GM18870 (cell line): ENCODE data around the gene ALCAM.
"Not testable (repeated sequence)": the region's sequence is repeated elsewhere in the genome, so short reads cannot be mapped to it uniquely, and the experiment has no call there.

Source experiments
- ATAC-seq: cut with Tn5 transposase; IDR thresholded peaks from one replicate; pipeline ENCODE4 v1.9.1; 2021; ENCODE audit warnings: moderate library complexity; ENCODE audit not compliant: unreplicated experiment

Gene ALCAM

DNA sequence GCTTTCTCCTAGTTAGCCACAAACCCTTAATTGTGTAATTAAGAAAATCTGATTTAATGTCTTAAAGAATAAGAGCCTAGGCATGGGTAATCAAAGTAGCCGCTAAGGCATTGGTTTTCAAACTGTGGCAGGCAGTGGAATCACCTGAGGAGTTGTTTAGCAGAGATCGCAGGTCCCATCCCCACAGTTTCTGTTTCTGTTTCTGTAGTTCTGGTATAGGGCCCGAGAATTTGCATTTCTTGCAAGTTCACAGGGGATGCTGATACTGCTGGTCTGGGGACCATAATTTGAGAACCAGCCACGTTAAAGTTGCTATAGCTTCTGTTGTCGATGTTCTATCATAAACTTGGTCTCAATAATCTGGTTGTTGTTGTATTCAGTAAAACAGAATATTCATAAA, 204.3 kb downstream of the ALCAM start:
- ATAC-seq = no peak

GRCh38 chr3:105572501-105572900, 205.8 kb downstream of the ALCAM start:
- ATAC-seq = no peak

GRCh38 chr3:105579439-105579838, 212.7 kb downstream of the ALCAM start:
- ATAC-seq = no peak

GRCh38 chr3:105580296-105580965, 213.7 kb downstream of the ALCAM start:
- no peak for ATAC-seq

DNA sequence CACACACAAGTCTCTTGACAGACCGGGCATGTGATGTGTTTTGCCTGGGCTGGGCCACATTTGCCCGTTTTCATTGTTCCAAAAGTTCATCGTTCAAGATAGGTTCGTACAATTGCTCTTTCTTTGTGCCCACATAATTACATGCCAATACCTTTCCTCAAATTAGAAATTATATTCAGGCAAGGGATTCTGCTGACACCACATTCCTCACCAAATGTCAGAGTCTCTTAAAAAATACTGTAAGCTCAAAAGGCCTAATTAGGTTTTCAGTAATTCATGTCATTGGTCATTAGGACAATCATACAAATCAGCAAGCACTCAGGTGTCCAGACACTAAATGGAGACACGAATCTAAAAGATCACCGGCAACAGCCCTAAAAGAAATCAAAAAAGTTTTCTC, 215.3 kb downstream of the ALCAM start:
- ATAC-seq = no peak

DNA sequence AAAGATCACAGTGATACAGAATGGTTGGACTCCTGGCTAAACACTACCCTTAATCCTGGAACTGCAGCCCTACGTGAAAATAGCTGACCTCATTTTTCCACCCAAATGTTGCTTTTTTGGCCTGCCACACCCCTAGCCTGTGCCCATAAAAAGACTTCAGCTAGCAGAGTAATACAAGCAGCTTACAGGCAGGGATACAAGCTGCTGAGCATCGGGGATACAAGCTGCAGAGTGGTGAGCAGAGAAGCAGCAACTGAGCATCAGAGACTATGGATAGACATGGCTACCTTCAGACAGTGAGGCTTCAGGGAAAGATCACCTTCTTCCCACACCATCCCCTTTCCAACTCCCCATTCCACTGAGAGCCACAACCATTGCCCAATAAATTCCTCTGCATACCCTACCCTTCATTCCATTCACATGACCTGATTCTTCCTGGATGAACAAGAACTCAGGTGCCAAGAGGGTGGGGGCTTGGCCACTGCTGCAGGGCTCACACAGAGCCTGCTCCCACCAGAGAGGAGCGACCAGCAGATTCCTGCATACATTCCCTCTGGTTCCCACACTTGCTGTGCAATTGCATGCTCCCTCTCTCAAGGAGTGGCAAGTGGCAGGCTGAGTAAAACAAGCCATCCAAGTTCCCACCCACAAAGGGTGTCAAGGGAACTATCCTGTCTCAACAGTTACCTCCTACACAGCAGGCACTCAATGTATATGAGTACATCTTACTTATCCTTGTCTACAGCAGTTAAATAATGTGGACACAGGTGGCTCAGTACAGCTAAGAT, 217.5 kb downstream of the ALCAM start:
- no peak for ATAC-seq

DNA sequence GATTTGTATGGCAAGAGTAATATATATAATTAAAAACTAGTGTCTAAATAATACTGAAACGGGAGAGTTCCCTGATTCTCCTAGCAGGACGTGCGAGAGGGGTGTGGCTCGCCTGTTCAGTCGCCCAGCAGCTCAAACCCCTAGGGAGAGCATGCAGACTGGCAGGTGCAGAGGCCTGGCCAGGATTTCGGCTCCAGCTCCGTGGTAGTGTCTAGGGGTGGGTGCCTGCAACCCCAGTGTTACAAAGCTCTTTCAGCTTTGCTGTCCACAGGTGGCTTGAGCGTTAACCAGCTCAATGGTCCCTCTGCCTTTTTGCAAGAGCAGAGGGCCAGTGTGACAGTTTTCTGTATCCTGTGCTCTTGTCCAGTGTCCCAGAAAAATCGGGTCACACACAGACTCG, 226.6 kb downstream of the ALCAM start:
- no peak for ATAC-seq

DNA sequence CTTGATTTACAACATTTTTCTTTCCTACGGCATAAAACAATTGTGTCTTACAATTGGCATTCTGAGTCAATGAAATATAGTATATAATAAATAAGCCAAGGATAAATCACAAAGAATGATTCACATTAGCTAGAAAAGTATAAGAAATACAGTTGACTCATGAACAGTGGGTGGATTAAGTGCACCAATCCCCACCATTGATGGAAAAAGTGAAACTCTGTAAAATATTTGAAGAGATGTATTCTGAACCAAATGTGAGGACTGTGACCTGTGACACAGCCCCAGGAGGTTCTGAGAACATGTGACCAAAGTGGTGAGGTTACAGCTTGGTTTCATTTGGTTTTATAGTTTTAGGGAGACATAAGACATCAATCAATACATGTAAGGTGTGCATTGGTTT, 227.5 kb downstream of the ALCAM start:
- ATAC-seq = no peak

DNA sequence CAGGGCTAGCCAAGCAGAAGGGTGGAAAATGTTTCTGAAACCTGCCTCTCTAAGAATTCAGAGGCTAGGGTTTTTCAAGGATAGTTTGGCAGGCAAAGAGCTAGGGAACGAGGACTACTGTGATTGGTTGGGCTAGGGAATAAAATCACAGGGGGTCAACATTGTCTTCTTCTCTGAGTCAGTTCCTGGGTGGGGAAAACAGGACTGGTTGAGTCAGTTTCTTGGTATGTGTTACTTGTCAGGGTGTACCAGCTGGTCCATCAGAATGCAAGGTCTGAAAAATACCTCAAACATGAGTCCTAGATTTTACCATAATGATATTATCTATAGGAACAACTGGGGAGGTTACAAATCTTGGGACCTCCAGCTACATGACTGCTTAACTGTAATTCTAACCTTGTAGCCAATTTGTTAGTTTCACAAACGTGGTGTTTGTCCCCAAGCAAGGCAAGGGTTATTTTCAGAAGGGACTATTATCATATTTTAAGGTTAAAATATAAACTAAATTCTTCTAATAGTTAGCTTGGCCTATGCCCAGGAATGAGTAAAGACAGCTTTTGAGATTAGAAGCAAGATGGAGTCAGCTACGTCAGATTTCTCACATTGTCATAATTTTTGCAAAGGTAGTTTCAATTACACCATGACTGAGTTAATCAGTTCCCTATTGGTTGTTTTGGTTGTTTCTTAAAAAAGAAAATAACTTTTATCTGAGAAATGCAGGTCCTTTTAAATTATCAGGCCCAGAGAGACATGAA, 231.5 kb downstream of the ALCAM start:
- ATAC-seq = peak; percentile 61

DNA sequence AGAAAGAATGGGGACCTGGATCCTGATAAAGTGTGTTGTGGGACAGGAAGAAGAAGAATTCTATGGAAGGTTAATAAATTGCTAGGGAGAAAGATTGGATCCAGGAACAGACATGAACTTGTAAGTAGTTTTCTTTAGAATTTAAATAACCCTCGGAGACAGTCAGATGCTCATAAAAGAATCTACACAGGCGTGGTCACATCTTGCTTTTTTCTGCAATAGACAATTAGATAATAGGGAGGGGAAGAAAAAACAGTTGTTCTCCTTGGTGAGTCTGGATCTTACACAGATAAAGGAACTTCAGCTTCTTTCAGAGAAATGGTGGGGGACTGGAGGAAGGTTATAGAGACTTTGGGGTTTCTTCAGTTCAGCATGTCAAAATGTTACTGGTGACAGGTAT, 232.6 kb downstream of the ALCAM start:
- no peak for ATAC-seq

- not testable (repeated sequence) for ATAC-seq
Measured at GRCh38 chr3:105601756-105602155, 235.0 kb downstream of the ALCAM start.

DNA sequence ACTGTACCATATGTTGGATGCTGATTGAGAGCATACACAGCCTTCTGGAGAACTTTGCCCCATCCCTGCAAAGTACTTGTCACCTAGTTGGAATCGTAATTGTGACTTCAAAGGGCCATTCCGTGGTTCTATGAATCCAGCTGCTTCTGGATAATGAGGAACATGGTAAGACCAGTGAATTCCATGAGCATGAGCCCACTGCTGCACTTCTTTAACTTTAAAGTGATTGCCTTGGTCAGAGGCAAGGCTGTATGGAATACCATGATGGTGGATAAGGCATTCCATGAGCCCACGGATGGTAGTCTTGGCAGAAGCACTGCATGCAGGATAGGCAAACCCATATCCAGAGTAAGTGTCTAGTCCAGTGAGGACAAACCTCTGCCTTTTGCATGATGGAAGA, 235.6 kb downstream of the ALCAM start:
- ATAC-seq = not testable (repeated sequence)

DNA sequence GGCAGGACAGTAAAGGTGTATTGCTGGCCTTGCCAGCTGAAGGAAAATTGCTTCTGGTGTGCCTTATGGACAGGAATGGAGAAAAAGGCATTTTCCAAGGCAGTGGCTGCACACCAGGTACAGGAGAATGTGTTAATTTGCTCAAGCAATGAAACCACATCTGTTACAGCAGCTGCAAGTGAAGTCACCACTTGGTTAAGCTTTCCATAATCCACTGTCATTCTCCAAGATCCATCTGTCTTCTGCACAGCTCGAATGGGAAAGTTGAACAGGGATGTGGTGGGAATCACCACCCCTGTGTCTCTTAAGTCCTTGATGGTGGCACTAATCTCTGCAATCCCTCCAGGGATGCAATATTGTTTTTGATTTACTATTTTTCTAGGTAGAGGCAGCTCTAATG, 236.8 kb downstream of the ALCAM start:
- not testable (repeated sequence) for ATAC-seq

GRCh38 chr3:105606016-105606415, 239.3 kb downstream of the ALCAM start:
- no peak for ATAC-seq

GRCh38 chr3:105608623-105609022, 241.9 kb downstream of the ALCAM start:
- no peak for ATAC-seq

GRCh38 chr3:105610473-105610872, 243.8 kb downstream of the ALCAM start:
- no peak for ATAC-seq

DNA sequence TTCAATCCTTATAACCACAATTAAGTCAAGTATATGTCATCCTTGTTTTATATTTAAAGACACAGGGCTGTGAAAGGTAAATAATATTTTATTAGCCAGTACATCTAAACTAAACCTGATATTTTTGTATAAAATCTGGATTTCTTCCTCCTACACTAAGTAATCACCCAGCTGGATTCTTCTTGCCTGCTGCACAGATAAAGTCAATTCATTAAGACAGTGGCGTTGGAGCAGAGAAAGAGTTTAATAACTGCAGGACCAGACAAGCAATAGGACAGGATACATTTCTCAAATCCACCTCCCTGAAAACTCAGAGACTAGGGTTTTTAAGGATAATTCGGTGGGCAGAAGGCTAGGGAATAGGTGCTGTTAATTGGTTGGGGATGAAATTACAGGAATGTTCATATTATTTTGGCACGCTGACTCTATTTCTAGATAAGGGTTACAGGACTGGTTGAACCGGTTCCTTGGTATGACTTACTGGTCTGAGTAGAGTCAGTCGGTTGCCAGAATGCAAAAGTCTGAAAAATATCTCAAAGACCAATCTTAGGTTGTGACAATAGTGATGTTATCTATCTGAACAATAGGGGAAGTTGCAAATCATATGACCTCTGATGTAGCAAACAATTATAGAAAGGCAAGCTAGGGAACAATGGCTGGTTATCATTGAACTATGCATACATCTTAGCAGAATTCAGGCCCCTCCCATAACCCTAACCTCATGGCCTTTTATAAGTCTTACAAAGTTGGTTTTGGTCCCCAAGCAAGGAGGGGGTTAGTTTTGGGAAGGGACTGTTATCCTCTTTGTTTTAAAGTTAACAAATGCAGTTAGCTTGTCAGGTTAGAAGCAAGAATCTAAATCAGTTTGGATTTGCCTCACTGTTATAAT, 244.8 kb downstream of the ALCAM start:
- no peak for ATAC-seq

- ATAC-seq = no peak
Measured at GRCh38 chr3:105613120-105613519, 246.4 kb downstream of the ALCAM start.

DNA sequence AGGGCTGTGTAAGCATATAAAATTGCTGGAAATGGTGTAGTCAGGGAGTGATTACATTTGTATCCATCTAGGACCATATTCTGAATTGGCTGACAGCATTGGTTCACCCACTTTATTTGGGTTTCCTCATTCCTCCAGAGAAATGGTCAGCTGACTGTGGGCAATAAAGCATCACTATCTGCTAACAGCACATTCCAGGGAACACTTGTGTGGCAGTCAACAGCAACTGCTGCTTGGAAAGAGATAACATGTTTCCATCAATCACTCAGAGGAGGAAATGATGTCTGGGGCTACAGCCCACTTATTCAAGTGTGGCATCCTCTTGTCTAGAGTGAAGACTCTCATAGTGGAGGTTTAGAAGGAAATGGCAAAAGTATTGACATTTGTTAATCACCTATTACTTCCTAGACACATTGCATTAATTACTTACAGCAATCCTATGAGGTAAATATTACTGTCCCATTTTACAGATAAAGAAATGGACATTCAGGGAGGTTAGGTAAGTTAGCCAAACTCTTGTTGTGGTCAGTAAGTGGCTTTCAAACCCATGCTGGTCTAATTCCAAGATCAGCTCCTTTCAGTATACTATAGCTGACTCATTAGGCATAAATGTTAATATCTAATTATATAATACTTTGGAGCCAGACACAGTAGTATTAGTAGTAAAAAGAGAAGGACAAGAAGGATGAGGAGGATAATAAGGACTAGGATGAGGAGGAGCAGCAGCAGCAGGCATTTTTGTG, 247.8 kb downstream of the ALCAM start:
- no peak for ATAC-seq

DNA sequence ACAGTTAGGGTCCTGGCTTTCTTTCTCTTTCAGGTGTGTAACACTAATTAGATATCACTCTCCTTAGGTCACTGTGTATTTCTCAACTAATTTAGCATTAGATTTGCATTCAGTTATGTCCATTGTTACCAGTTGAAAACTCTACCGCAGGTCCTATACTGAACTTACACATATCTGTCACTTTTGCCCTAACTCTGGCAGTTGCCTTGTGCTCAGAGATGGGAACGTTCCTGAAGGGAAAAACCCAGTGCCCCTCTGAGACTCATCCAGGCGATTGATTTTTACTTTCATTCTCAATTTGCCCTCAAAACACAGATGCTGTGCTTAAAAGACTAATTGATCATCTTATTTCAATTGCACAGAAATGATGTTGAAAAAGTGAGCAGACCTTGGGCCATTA, 249.1 kb downstream of the ALCAM start:
- ATAC-seq = no peak
